NCI-H1436 (cell line): ENCODE measurements around the gene NEK9.
A peak's percentile ranks its signal among the peaks of the same experiment; 100 is the strongest.
"Not testable (repeated sequence)": the region's sequence is repeated elsewhere in the genome, so short reads cannot be mapped to it uniquely, and the experiment has no call there.

Experiments used
- DNase-seq: peaks from one replicate; lab custom pipeline; 2025; lab: John Stamatoyannopoulos, UW

The NEK9 gene

DNA sequence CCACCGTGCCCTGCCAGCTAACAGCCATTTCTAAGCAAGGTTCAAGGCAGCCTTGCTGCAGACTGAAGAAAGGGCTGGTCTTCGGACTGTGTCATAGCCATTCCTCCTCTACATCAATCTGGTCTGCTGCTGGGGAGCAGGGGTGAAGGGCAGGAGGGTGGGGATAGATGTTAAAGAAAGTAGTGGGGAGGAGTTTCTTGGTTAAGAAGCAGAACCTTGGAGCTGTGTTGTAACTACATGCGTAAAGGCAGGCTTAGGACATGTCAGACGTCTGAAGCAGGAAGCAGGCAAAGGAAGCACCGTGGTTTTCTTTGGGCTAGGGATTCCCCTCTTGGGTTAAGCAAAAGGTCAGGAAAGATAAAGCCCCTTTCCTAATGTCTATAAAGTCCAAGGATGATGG is 18.1 kb upstream of the NEK9 start:
- no peak for DNase-seq

DNA sequence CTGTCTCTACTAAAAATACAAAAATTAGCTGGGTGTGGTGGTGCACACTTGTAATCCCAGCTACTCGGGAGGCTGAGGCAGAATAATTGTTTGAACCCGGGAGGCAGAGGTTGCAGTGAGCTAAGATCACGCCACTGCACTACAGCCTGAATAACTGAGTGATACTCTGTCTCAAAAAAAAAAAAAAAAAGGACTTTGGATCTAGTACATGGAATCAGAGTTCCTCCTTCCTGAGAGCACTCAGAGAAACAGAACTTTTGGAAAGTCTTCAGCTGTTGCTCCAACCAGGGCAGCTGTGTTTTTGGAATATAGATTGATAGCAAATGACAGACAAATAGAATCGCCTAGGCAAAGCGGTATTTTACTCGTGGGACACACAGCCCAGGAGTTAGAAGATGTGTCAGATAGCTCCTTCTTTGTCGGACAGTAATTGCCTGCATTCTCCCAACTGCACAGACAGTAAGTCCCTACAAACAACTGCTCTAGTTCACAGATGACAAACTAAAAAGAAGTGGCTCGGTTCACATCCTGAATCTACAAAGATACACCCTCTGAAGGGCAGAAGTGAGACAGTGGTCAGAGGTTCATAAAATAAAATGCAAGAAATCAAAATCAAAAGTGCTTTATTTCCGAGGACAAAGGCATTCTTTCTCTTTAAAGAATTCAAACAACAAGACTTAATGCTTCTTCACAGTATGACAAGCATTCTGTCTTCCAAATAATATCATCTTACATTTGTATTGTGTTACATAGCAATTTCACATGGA is 17.1 kb upstream of the NEK9 start:
- no peak for DNase-seq

- DNase-seq = no peak
Measured at GRCh38 chr14:75142494-75142893, 15.6 kb upstream of the NEK9 start.

DNA sequence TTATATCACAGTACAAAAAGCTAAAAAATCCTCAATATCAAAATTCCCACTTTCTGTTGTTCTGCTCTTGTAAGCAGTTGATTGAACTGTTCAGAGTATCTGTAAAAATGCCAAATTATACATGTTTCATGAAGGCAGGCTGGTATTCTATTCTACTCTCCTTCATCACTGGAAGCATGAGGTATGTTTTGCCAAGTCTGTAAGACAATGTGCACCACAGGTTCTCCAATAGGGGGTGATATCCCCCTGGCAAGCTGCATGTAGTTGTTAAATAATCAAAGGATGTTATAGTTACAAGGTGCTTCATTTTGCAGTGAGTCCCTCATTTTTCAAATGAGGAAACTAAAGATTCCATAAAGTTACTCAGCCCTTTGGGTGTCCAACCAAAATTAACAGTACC is 15.1 kb upstream of the NEK9 start:
- no peak for DNase-seq

GRCh38 chr14:75141062-75141461 is 14.2 kb upstream of the NEK9 start:
- no peak for DNase-seq

- DNase-seq = no peak
Measured at GRCh38 chr14:75140620-75141019, 13.8 kb upstream of the NEK9 start.

GRCh38 chr14:75139185-75139584 is 12.3 kb upstream of the NEK9 start:
- no peak for DNase-seq

DNA sequence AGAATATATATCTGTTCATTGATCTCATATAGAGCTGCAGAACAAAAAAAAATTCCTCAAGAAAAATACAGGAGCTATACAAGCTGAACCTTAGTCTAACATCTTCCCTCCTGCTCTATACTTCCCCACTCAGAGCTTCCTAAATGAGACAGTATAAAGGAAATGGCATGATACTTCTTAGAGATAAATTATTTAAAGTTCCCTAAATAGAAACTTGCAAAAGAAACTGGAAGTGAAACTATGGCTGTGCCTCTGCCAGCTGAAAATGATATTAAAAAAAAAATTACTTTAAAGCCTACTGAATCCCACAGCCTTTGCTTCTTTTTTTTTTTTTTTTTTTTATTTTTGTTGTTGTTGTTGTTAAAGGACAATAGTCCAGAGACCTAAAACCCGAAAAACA is 11.6 kb upstream of the NEK9 start:
- DNase-seq = no peak

DNA sequence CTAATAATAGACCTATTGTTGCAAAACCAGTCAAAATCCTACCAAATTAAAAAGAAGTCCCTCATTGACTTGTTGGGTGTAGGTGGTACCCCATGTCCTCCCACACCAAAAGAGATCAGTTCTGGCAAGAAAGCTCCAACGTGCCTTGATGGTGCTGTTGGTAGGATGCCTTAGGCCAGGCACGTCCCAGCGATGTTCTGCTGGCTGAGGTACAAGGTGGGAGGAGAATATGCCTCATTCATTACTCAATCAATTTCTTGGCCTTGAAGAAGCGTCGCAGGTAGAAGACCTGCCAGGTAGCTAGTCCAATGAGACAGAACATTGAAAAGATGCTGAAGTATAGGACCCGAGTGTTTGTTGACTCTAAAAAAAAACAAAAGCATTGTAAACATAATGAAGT is 7.8 kb upstream of the NEK9 start:
- no peak for DNase-seq

DNA sequence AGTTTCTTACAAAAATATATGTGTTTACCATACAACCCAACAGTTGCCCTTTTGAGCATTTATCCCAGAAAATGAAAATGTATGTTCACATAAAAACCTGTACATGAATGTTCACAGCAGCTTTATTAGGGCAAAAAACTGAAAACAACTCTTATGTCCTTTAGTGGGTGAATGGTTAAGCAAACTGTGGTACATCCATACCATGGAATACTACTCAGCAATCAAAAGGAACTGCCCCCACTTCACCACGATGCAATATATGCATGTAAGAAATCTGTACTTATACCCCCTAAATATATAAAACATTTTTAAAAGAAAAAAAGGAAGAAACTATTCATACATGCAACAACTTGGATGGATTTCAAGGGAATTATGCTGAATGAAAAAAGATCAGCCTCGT is 6.7 kb upstream of the NEK9 start:
- DNase-seq = no peak

- DNase-seq = peak; percentile 51
Measured at GRCh38 chr14:75132382-75133086, 5.7 kb upstream of the NEK9 start.

- no peak for DNase-seq
Measured at GRCh38 chr14:75128596-75128990, 1.7 kb upstream of the NEK9 start.

- no peak for DNase-seq
Measured at GRCh38 chr14:75127903-75128595, 1.2 kb upstream of the NEK9 start.

DNA sequence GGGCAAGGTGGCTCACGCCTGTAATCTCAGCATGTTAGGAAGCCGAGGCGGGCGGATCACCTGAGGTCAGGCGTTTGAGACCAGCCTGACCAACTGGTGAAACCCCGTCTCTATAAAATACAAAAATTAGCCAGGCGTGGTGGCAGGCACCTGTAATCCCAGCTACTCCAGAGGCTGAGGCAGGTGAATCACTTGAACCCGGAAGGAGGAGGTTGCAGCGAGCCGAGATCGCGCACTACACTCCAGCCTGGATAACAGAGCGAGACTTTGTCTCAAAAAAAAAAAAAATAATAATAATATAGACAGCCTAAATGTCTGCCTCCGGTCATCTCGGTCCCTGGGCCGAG is 599 bp upstream of the NEK9 start:
- DNase-seq = not testable (repeated sequence)

DNA sequence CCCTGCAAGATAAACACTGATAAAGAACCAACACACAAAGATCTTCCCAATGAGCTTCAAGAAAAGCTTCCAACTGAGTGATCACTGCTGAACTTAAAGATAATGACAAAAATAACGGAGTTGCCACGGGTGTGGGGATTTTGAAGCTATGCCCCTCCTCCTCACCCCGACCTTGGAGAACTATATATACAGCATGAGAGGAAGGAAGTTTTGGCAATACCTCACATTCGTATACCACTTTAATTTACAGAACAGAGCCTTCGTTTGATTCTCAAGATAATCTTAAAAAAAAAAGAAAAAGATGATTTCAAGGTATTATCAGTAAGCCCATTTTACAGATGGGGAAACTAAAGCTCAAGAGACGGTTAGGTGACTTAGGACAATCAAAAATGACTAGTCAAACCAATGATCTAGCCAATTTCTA is 715 bp downstream of the NEK9 start:
- DNase-seq = no peak

DNA sequence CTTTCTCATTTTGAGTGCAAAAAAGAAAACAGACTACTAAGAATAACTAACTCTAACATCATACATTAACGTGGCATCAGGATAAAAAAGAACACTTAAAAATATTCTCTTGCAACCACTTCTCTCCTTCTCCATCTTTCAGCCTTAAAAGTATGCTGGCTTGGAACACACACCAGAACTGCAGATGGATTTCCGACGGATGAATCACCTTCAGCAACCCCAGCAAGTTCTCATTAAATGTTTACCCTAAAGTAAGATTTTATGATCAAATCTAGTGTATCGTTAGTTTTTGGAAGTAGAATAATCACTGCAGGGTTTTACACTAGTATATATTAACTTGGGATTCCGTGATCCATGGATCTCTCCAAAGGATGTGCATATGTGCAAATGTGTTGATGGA is 1.2 kb downstream of the NEK9 start:
- DNase-seq = no peak

DNA sequence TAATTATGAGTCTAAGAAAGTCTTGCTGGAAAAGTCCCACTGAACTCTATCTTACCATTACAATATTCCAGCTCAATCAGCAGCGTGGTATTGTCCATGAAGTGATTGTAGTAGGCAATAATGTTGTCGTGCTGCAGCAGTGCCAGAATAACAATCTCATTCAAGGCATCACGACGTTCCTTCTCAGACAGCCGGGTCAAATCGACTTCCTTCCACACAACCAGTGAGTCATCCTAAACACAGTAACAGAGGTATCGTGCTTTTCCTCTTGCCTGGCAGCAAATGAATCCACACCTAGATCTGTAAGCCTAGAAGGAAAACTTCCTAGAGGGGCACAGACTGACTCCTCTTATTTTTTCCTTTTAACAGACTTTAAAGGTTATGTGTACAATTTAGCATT is 2.9 kb downstream of the NEK9 start:
- no peak for DNase-seq

DNA sequence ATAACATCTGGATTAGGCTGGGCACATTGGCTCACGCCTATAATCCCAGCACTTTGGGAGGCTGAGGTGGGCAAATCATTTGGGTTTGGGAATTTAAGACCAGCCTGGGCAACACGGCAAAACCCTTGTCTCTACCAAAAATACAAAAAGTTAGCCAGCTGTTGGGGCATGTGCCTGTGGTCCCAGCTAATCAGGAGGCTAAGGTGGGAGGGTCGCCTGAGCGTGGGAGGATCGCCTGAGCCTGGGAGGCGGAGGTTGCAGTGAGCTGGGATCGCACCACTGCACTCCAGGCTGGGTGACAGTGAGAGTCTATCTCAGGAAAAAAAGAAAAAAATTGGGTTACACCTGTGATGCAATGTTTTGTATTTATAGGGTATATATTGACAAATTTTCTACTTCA is 5.3 kb downstream of the NEK9 start:
- DNase-seq = no peak

DNA sequence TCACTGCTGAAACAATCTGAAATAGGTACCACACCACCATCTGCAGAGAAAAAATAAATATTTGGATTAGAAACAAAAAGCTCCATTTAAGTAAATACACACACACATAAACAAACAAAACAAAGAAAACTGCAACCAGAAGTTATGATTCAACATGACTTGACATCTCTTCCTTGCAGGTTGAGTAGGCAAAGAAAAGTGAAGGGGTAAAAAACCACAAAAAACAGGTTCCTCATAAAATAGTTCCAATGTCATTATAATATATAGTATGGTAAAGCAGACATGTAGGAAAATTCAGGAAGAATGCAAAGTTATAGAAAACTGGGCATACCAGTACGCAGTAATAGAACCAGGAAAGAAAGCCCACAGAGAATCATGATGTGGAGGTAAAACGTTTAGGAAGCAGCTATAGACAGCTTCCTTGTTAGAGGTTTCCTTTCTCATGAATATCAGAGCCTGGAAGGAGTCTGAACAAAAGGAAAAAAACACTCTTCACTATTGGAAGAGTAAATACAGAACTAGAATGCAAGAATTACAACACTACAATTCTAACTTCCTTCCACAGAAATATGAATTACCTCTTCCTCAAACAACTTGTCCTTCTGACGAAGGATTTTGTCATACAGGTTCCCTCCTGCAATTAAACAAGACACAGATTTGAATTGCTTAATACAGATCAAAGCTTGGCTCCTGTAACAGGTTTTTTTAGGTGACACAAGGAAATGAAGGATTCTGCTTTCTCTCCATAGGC is 6.1 kb downstream of the NEK9 start:
- DNase-seq = no peak

GRCh38 chr14:75119056-75119455 is 7.8 kb downstream of the NEK9 start:
- no peak for DNase-seq

DNA sequence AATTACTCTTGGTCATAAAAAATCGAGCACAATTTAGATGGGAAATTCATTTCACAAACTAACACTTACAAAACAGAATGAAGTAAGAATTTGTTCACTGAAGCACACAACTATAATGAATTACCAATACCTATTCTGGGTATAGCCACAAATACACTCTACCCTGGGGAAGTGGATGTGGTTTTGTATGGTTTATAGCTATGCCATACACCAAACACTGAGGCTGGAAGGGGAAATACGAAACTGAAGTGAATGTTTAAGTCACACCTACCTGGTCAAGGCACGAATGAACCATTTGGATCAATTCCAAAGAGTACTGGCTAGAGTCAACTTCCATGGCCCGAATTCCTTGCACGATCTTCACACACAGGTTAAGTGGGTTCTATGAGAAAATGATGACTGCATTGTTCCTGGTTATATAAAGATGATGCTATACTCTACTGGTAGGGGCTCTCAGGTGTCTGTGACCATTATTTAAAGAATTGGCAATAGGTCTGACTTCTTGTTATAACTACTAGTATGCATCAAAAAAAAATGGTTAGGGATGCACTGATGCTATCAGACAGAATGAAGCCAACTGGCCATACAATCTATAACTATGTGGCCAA is 12.8 kb downstream of the NEK9 start:
- DNase-seq = no peak

- DNase-seq = no peak
Measured at GRCh38 chr14:75109877-75110276, 17.0 kb downstream of the NEK9 start.
